ENCODE results near the gene GBX1. TPM values are rescaled to one million over a fixed set of nuclear protein-coding genes. Genes with fewer than 3 reads are reported as not detected.

Gene GBX1
- total and polyA plus RNA-seq, 2 of the 4 experiments (the other 2 are of a cell fraction) = not detected

DNA sequence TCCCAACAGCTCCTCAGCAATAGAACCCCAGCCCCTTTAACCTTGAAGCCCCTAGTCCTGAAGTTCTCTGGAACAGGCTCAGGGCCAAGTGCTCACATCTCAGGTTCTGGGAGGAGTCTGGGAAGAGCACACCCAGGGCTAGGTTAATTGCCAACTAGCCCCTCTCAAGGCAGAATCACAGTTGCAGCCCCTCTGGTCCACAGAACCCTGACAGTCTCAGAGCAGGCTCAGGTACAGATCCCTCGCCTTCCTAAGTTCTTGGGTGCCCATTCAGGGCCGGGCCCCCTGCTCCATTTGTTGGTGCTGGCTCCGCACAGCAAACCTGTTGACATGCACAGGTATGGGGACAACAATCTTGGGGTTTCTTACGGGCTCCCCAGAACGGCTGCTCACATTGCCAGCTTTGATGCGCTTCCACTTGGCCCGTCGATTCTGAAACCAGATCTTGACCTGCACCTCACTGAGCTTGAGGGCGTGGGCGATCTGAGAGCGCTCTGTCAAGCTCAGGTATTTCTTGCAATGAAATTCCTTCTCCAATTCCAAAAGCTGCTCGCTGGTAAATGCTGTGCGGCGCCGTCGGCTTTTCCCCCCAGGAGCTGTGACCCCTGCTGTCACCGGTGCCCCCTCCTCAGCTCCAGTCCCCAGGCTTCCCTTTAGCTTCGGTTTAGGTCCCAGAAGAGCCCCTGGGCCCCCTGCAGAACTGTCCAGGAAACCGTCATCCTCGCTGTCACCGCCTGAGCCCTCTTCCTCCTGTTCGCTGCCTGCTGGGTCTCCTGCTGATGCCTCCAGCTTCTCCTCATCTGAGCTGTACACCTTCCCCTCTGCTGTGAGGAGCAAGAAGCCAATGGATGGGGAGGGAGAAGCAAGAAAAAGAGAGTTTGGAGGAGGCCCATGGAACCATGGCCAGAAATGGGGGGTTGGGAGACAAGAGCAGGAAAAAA lies 18.9 kb downstream of the GBX1 start:
- H2AK5ac ChIP-seq (ENCODE audit: low read depth, low read length) = no peak overlapping the region
- H3K79me1 ChIP-seq (ENCODE audit: low read depth in 1 of 2, low read length in 2 of 2) = no peaks in the 10 kb centered on the region
- H3K27ac ChIP-seq (ENCODE audit: insufficient read depth, low read length) = no peak overlapping the region
- no peak overlapping the region for H4K8ac ChIP-seq (ENCODE audit: low read depth in 2 of 2, low read length in 2 of 2)
- no peak overlapping the region for H3K56ac ChIP-seq (ENCODE audit: extremely low read depth, insufficient read depth, low read length)
- no peak overlapping the region for H3K4ac ChIP-seq (ENCODE audit: low read depth, low read length)
- H3K9me1 ChIP-seq (ENCODE audit: insufficient read depth, low read length) = 0 out of 2 replicates have a peak, but pooled peaks cover 3% of the 10 kb centered on the region
- no peak overlapping the region for H3K4me3 ChIP-seq (ENCODE audit: insufficient read depth, low read depth, low read length)
- H4K91ac ChIP-seq (ENCODE audit: insufficient read depth, low read depth, low read length) = no peak overlapping the region
- ChIA-PET CTCF (no interaction called here), POLR2A (ENCODE audit: unreplicated experiment) (no interaction called here)
- no peaks in the 10 kb centered on the region; the same call in 1 of the 2 replicates for H4K20me1 ChIP-seq (ENCODE audit: insufficient read depth, low read length)
- H2AFZ ChIP-seq (replicated peaks; ENCODE audit: low read length, poor library complexity) = no peak overlapping the region
- H2BK5ac ChIP-seq (ENCODE audit: low read depth, low read length, poor library complexity, severe bottlenecking) = no peak overlapping the region
- no peak overlapping the region for H2BK120ac ChIP-seq (ENCODE audit: low read depth, low read length)
- dilution Hi-C loops (cut with HindIII; ENCODE audit: low sequenced_read_pairs, unreplicated experiment) = no loop called here
- no peaks in the 10 kb centered on the region for H3K4me1 ChIP-seq (ENCODE audit: control insufficient read depth, insufficient read depth, low read length)
- intact Hi-C loops (cut with micrococcal nuclease) = no loop called here
- H2BK20ac ChIP-seq (ENCODE audit: low read depth, low read length) = no peak overlapping the region
- no peak overlapping the region for H3K14ac ChIP-seq (replicated peaks; ENCODE audit: low read depth, low read length)
- ATAC-seq (ENCODE audit: low read depth) (no peak), DNase-seq (no peak)
- WGBS, 2 experiments (ENCODE audit: extremely low coverage in 2 of 2, insufficient read length in 1 of 2) = 83% methylated on average over 8 of the region's 22 CpGs; no CpG with 5 or more reads in 1 of the 2 experiments
- H3K23ac ChIP-seq (ENCODE audit: low read depth, low read length) = no peak overlapping the region
- in situ Hi-C loops (cut with MboI; ENCODE audit: low sequenced_read_pairs) = no loop called here
- peaks cover 15% of the 10 kb centered on the region for H3K36me3 ChIP-seq (ENCODE audit: control insufficient read depth, insufficient read depth, low read length)
- TF ChIP-seq CEBPB (IDR thresholded peaks at IDR 0.05; ENCODE audit: low read depth, low read length) (no peak), CHD1 (IDR thresholded peaks at IDR 0.05; ENCODE audit: low read depth, low read length) (no peak), MAFK (IDR thresholded peaks at IDR 0.05; ENCODE audit: low read depth, low read length) (no peak), SMC3 (IDR thresholded peaks at IDR 0.05; ENCODE audit: low read depth, low read length) (no peak), BHLHE40 (IDR thresholded peaks at IDR 0.05; ENCODE audit: low read depth, low read length) (no peak)
- H3K18ac ChIP-seq (ENCODE audit: low read depth, low read length) = no peak overlapping the region
- peak overlapping the region; percentile 47 for H2AK9ac ChIP-seq (replicated peaks; ENCODE audit: low read depth, low read length, poor library complexity)
- H4K5ac ChIP-seq (ENCODE audit: low read depth, low read length) = no peak overlapping the region
- no peak overlapping the region for H3K9ac ChIP-seq (ENCODE audit: low read depth, low read length)
- BruUV-seq (replicated peaks) = no TSS peak
- H3K9me3 ChIP-seq (ENCODE audit: control insufficient read depth, insufficient read depth, low read length) = no peaks in the 10 kb centered on the region
- peaks cover 44% of the 10 kb centered on the region for H3K27me3 ChIP-seq (ENCODE audit: control insufficient read depth, insufficient read depth, low read length)
- H2BK15ac ChIP-seq (ENCODE audit: low read depth, low read length) = no peak overlapping the region
- H3K4me2 ChIP-seq (ENCODE audit: low read depth, low read length) = no peak overlapping the region
